SK-N-SH (cell line): ENCODE data around the gene C17orf113. TPM values are rescaled to one million over a fixed set of nuclear protein-coding genes. Genes with fewer than 3 reads are reported as not detected.

Experiments
- CTCF ChIA-PET: fragments of 300-600, 350-600 bp; formaldehyde crosslinking; extraction: SDS; loops from one replicate; lab custom pipeline; 2021; lab: Yijun Ruan, JAX
- POLR2A ChIA-PET: fragments of 350-600 bp; sonication (Branson Sonifier 250); formaldehyde crosslinking; extraction: SDS; loops from one replicate; lab custom pipeline; 2020; ENCODE audit warnings: antibody characterized with exemption, inconsistent platforms; lab: Yijun Ruan, JAX
- DNase-seq: peaks from one replicate; pipeline ENCODE4 v3.0.0; 2012
- H2AFZ ChIP-seq: fragments of 200-600 bp; sonication (generic); 2 replicates; pipeline ENCODE4 v1.8.1; 2016; ENCODE audit warnings: antibody characterized with exemption, mild to moderate bottlenecking, low read depth
- H3F3A ChIP-seq: fragments of 200-600 bp; sonication (generic); replicated peaks from 2 replicates; pipeline ENCODE3; 2016; ENCODE audit warnings: antibody characterized with exemption, mild to moderate bottlenecking; ENCODE audit not compliant: insufficient read depth
- H3K27ac ChIP-seq, 2 experiments: fragments of 200-500 bp in 1 of 2; fragments of 200-600 bp in 1 of 2; sonication (Bioruptor generic) in 1 of 2; sonication (generic), shearing (Covaris generic) in 1 of 2; 2 replicates each; pipeline versions ENCODE4 v1.5.1 to v1.6.1; 2014 to 2016; ENCODE audit warnings: low read depth in 2 of 2, inconsistent platforms in 1 of 2, low read length in 1 of 2, mild to moderate bottlenecking in 1 of 2, mixed read lengths in 1 of 2
- H3K27me3 ChIP-seq: fragments of 200-600 bp; sonication (generic), shearing (Covaris generic); 2 replicates; pipeline ENCODE4 v1.6.1; 2016; ENCODE audit warnings: mixed run types; ENCODE audit not compliant: insufficient read depth
- H3K36me3 ChIP-seq, 2 experiments: fragments of 200-500 bp in 1 of 2; fragments of 200-600 bp in 1 of 2; sonication (Bioruptor generic) in 1 of 2; sonication (generic) in 1 of 2; replicated peaks in 1 of 2; 2 replicates each; pipeline versions ENCODE3 to v1.5.1; 2014 to 2016; ENCODE audit warnings: low read length in 1 of 2, mild to moderate bottlenecking in 1 of 2; ENCODE audit not compliant: insufficient read depth in 2 of 2, control insufficient read depth in 1 of 2
- H3K4me1 ChIP-seq, 2 experiments: fragments of 200-500 bp in 1 of 2; fragments of 200-600 bp in 1 of 2; sonication (Bioruptor generic) in 1 of 2; sonication (generic), shearing (Covaris generic) in 1 of 2; 2 replicates each; pipeline versions ENCODE4 v1.5.1 to v1.6.1; 2014 to 2016; ENCODE audit warnings: low read depth in 1 of 2, low read length in 1 of 2, mixed run types in 1 of 2; ENCODE audit not compliant: insufficient read depth in 2 of 2, control insufficient read depth in 1 of 2
- H3K4me2 ChIP-seq: fragments of 200-600 bp; sonication (generic), shearing (Covaris generic); 2 replicates; pipeline ENCODE4 v1.6.1; 2017; ENCODE audit warnings: mixed run types
- H3K4me3 ChIP-seq, 2 experiments: fragments of 200-500 bp in 1 of 2; fragments of 200-600 bp in 1 of 2; sonication (Bioruptor generic) in 1 of 2; sonication (generic), shearing (Covaris generic) in 1 of 2; 2 replicates each; pipeline versions ENCODE4 v1.5.1 to v1.8.1; 2014 to 2016; ENCODE audit warnings: low read depth in 2 of 2, inconsistent platforms in 1 of 2, low read length in 1 of 2, mild to moderate bottlenecking in 1 of 2, mixed read lengths in 1 of 2, moderate library complexity in 1 of 2
- H3K79me2 ChIP-seq: fragments of 200-600 bp; sonication (generic); 2 replicates; pipeline ENCODE4 v1.8.1; 2017; ENCODE audit warnings: mild to moderate bottlenecking; ENCODE audit not compliant: insufficient read depth
- H3K9ac ChIP-seq: fragments of 200-600 bp; sonication (generic); 2 replicates; pipeline ENCODE4 v1.6.1; 2017; ENCODE audit warnings: mixed run types
- H3K9me2 ChIP-seq: fragments of 200-600 bp; sonication (generic); 2 replicates; pipeline ENCODE4 v1.6.1; 2017; ENCODE audit warnings: mixed run types
- H3K9me3 ChIP-seq: fragments of 200-600 bp; sonication (generic); 2 replicates; pipeline ENCODE4 v1.6.1; 2017; ENCODE audit warnings: mixed run types, mild to moderate bottlenecking, moderate library complexity
- H4K20me1 ChIP-seq: fragments of 200-600 bp; sonication (generic); 2 replicates; pipeline ENCODE4 v1.6.1; 2017; ENCODE audit warnings: mild to moderate bottlenecking, mixed run types; ENCODE audit not compliant: insufficient read depth
- CTCF ChIP-seq: fragments of 200-600 bp; sonication (generic); IDR thresholded peaks from 2 replicates; pipeline ENCODE4 v1.6.1; 2017; ENCODE audit warnings: antibody characterized with exemption, mild to moderate bottlenecking, moderate library complexity
- ELF1 ChIP-seq: IDR thresholded peaks from 2 replicates; pipeline ENCODE4 v1.4.0; 2012
- EP300 ChIP-seq, 2 experiments: IDR thresholded peaks; 2 replicates each; pipeline versions ENCODE4 v1.4.0 to v1.6.1; 2012; ENCODE audit warnings: borderline replicate concordance in 1 of 2, low read depth in 1 of 2, low read length in 1 of 2
- EZH2phosphoT487 ChIP-seq: fragments of 200-600 bp; sonication (generic); IDR thresholded peaks from 2 replicates; pipeline ENCODE4 v1.6.1; 2017; ENCODE audit warnings: low read depth, mixed run types, mild to moderate bottlenecking, antibody characterized with exemption, moderate library complexity, borderline replicate concordance
- FOXM1 ChIP-seq: IDR thresholded peaks from 2 replicates; pipeline ENCODE4 v1.4.0; 2012; ENCODE audit warnings: low read depth, mild to moderate bottlenecking
- MEF2A ChIP-seq: IDR thresholded peaks from 2 replicates; pipeline ENCODE4 v1.4.0; 2012; ENCODE audit warnings: low read depth, borderline replicate concordance
- MXI1 ChIP-seq: IDR thresholded peaks from 2 replicates; pipeline ENCODE4 v1.6.1; 2012; ENCODE audit warnings: mild to moderate bottlenecking, low read depth, low read length, improper control_type of control experiment
- POLR2AphosphoS5 ChIP-seq: IDR thresholded peaks from 2 replicates; pipeline ENCODE4 v1.6.1; 2012; ENCODE audit warnings: low read depth, low read length
- RCOR1 ChIP-seq: fragments of 150-350 bp; IDR thresholded peaks from 2 replicates; pipeline ENCODE4 v1.6.1; 2017; ENCODE audit warnings: antibody characterized with exemption, low read length
- USF2 ChIP-seq: fragments of 150-350 bp; IDR thresholded peaks from 2 replicates; pipeline ENCODE4 v1.6.1; 2017; ENCODE audit warnings: antibody characterized with exemption, low read length, low read depth, borderline replicate concordance
- WGBS: methylation state at CpG from one replicate; pipeline ENCODE4 v1.1.6; 2017; ENCODE audit warnings: low lambda C conversion rate; 5-methylcytosine and 5-hydroxymethylcytosine counted together
- polyA plus RNA-seq, 3 experiments: library from polyadenylated mRNA; depleted of rRNA; stranded (reverse); fragments of >200 nt; gene quantifications; 2 replicates each; pipeline ENCODE4 v1.2.3, GENCODE V29; 2012
- TF ChIP-seq, protein P1 (sequence below): IDR thresholded peaks from 2 replicates; pipeline ENCODE4 v1.4.0; 2012; ENCODE audit warnings: low read depth, borderline replicate concordance
- TF ChIP-seq, protein P2 (sequence below): IDR thresholded peaks from 2 replicates; pipeline ENCODE4 v1.4.0; 2012; ENCODE audit warnings: low read depth
- TF ChIP-seq, protein P3 (sequence below): IDR thresholded peaks from 2 replicates; pipeline ENCODE4 v1.4.0; 2012; ENCODE audit warnings: low read depth, borderline replicate concordance

Gene C17orf113
- polyA plus RNA-seq, 1 of the 3 experiments (the other 2 are of a cell fraction): 0.44 TPM

DNA sequence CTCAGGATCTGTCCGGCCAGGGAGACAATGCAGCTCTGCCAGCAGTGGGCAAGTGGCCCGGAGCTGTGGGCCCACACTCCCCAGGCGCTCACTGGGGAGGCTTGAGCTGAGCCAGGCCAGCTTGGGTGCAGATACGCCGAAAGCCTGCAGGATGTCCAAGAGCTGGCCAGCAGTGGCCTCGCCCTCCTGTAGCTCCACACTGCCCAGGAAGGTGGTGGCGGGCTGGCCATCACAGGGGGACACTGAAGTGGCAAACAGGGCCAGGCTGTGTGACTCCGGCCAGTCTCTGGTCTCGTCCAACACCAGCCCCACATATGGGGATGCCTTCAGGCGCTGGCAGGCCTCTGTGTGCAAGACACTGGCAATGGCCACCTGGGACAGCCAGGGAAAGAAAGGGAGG is 9.6 kb downstream of the C17orf113 start (continued):
- no peak for TF ChIP-seq CTCF
- no peak for TF ChIP-seq ELF1

- Histone ChIP-seq H3K9me2 (no peaks in the 10 kb centered on the region), H3K36me3 (no peaks in the 10 kb centered on the region), H3F3A (no peaks in the 10 kb centered on the region), H2AFZ (no peak overlapping the region), H3K9me3 (no peaks in the 10 kb centered on the region), H3K4me1 (no peaks in the 10 kb centered on the region), H3K4me3 (no peak overlapping the region), H3K27ac (no peak overlapping the region), H3K79me2 (no peaks in the 10 kb centered on the region), H3K27me3 (no peaks in the 10 kb centered on the region), H4K20me1 (no peaks in the 10 kb centered on the region), H3K9ac (no peak overlapping the region), H3K4me2 (no peak overlapping the region)
- DNase-seq: no peak
- ChIA-PET POLR2A (interaction anchor here (0.8 to 1.6 kb wide), 2 partner anchors 13 to 23 kb away, joined by 3 to 4 read pairs; partner anchors contain the start of gene DNAJC7), CTCF (interaction anchor here (0.7 to 5.8 kb wide), 12 partner anchors 9 to 78 kb away, joined by 3 to 34 read pairs (median 4); partner anchors contain the start of genes C17orf113, DNAJC7, NKIRAS2 and ZNF385C)
- 82% methylated on average over 56 of the region's 77 CpGs for WGBS
- TF ChIP-seq MXI1 (no peak), CTCF (no peak), POLR2AphosphoS5 (no peak), EZH2phosphoT487 (no peak), FOXM1 (no peak), MEF2A (no peak), EP300 (IDR thresholded peaks at IDR 0.05; ENCODE audit: borderline replicate concordance in 1 of 2, low read depth in 1 of 2, low read length in 1 of 2) (no peak), USF2 (no peak), RCOR1 (no peak)
- TF ChIP-seq, protein P1, sequence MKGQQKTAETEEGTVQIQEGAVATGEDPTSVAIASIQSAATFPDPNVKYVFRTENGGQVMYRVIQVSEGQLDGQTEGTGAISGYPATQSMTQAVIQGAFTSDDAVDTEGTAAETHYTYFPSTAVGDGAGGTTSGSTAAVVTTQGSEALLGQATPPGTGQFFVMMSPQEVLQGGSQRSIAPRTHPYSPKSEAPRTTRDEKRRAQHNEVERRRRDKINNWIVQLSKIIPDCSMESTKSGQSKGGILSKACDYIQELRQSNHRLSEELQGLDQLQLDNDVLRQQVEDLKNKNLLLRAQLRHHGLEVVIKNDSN: no peak
- TF ChIP-seq, protein P2, sequence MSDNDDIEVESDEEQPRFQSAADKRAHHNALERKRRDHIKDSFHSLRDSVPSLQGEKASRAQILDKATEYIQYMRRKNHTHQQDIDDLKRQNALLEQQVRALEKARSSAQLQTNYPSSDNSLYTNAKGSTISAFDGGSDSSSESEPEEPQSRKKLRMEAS: no peak
- TF ChIP-seq, protein P3, sequence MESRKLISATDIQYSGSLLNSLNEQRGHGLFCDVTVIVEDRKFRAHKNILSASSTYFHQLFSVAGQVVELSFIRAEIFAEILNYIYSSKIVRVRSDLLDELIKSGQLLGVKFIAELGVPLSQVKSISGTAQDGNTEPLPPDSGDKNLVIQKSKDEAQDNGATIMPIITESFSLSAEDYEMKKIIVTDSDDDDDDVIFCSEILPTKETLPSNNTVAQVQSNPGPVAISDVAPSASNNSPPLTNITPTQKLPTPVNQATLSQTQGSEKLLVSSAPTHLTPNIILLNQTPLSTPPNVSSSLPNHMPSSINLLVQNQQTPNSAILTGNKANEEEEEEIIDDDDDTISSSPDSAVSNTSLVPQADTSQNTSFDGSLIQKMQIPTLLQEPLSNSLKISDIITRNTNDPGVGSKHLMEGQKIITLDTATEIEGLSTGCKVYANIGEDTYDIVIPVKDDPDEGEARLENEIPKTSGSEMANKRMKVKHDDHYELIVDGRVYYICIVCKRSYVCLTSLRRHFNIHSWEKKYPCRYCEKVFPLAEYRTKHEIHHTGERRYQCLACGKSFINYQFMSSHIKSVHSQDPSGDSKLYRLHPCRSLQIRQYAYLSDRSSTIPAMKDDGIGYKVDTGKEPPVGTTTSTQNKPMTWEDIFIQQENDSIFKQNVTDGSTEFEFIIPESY: no peak
Measured at GRCh38 chr17:42039794-42040763, 10.3 kb downstream of the C17orf113 start.
